Activated CD8-positive, alpha-beta memory T cell treated with anti-CD3 and anti-CD28 coated beads, Interleukin-2, amount 50 U/mL, for 4 hours (primary cell): ENCODE measurements around the gene HAO1.

Experiments used
- DNase-seq: peaks from one replicate; pipeline ENCODE4 v3.0.0-alpha.2; 2020

Gene HAO1

GRCh38 chr20:7926323-7926722 lies 13.9 kb downstream of the HAO1 start:
- DNase-seq, result no peak

- no peak for DNase-seq
These were observed 15.6 kb downstream of the HAO1 start for GRCh38 chr20:7924692-7925091.

GRCh38 chr20:7916648-7917047 lies 23.6 kb downstream of the HAO1 start:
- no peak for DNase-seq

GRCh38 chr20:7912551-7912950 lies 27.7 kb downstream of the HAO1 start:
- DNase-seq, result no peak

GRCh38 chr20:7911586-7912330 lies 28.5 kb downstream of the HAO1 start:
- no peak for DNase-seq

GRCh38 chr20:7908905-7909304 lies 31.4 kb downstream of the HAO1 start:
- DNase-seq, result no peak

- no peak for DNase-seq
These were observed 36.8 kb downstream of the HAO1 start for GRCh38 chr20:7903429-7903828.

- no peak for DNase-seq
These were observed 37.4 kb downstream of the HAO1 start for GRCh38 chr20:7902879-7903278.

- DNase-seq, result no peak
These were observed 42.4 kb downstream of the HAO1 start for GRCh38 chr20:7897781-7898364.

- no peak for DNase-seq
These were observed 47.1 kb downstream of the HAO1 start for GRCh38 chr20:7893014-7893730.

GRCh38 chr20:7891705-7892104 lies 48.6 kb downstream of the HAO1 start:
- no peak for DNase-seq

GRCh38 chr20:7889736-7890135 lies 50.5 kb downstream of the HAO1 start:
- DNase-seq, result no peak

- DNase-seq, result no peak
These were observed 56.5 kb downstream of the HAO1 start for GRCh38 chr20:7883741-7884140.

- DNase-seq, result no peak
These were observed 56.9 kb downstream of the HAO1 start for GRCh38 chr20:7883309-7883708.

- DNase-seq, result no peak
These were observed 58.2 kb downstream of the HAO1 start for GRCh38 chr20:7882076-7882475.

- no peak for DNase-seq
These were observed 58.7 kb downstream of the HAO1 start for GRCh38 chr20:7881551-7881950.

GRCh38 chr20:7879883-7880282 lies 60.4 kb downstream of the HAO1 start:
- no peak for DNase-seq

- DNase-seq, result no peak
These were observed 72.2 kb downstream of the HAO1 start for GRCh38 chr20:7868108-7868507.

- DNase-seq, result no peak
These were observed 74.0 kb downstream of the HAO1 start for GRCh38 chr20:7866285-7866684.

GRCh38 chr20:7859356-7859802 lies 80.9 kb downstream of the HAO1 start:
- no peak for DNase-seq

GRCh38 chr20:7858734-7859250 lies 81.5 kb downstream of the HAO1 start:
- DNase-seq, result no peak

GRCh38 chr20:7856756-7857155 lies 83.5 kb downstream of the HAO1 start:
- DNase-seq, result no peak

GRCh38 chr20:7855545-7855944 lies 84.7 kb downstream of the HAO1 start:
- DNase-seq, result no peak

GRCh38 chr20:7853493-7853892 lies 86.8 kb downstream of the HAO1 start:
- DNase-seq, result no peak
